Psoas muscle (tissue), 8 donors: ENCODE data around the gene MCFD2. TPM values are rescaled to one million over a fixed set of nuclear protein-coding genes. Genes with fewer than 3 reads are reported as not detected.
A peak's percentile ranks its signal among the peaks of the same experiment; 100 is the strongest.

Experiments used
- ATAC-seq, 4 donors: fragments of 200-7000 bp; cut with Tn5 transposase; one replicate each; pipeline ENCODE4 v1.9.1; 2020; ENCODE audit warnings: moderate library complexity in 3 of 4, mild to moderate bottlenecking in 2 of 4
- DNase-seq, 2 donors: peaks; one replicate each; pipeline ENCODE4 v3.0.0-alpha.2; 2020
- H3K27ac ChIP-seq: fragments of 200-600 bp; one replicate; pipeline ENCODE4 v1.8.0; 2022
- H3K27me3 ChIP-seq, 3 donors: fragments of 200-600 bp in 1 of 3; one replicate each; pipeline versions ENCODE4 v1.6.1 to v1.8.0; 2013 to 2022; ENCODE audit warnings: low read length in 2 of 3, mild to moderate bottlenecking in 2 of 3, moderate library complexity in 1 of 3; ENCODE audit not compliant: insufficient read depth in 3 of 3
- H3K36me3 ChIP-seq, 2 donors: fragments of 200-600 bp in 1 of 2; one replicate each; pipeline versions ENCODE4 v1.6.1 to v1.8.0; 2013 to 2022; ENCODE audit warnings: low read depth in 1 of 2, mild to moderate bottlenecking in 1 of 2, moderate library complexity in 1 of 2; ENCODE audit not compliant: insufficient read depth in 1 of 2
- H3K4me1 ChIP-seq: fragments of 200-600 bp; one replicate; pipeline ENCODE4 v1.8.0; 2022
- H3K4me3 ChIP-seq: fragments of 200-600 bp; one replicate; pipeline ENCODE4 v1.8.0; 2022; ENCODE audit warnings: mild to moderate bottlenecking
- H3K9me3 ChIP-seq: fragments of 200-600 bp; one replicate; pipeline ENCODE4 v1.8.0; 2022
- CTCF ChIP-seq: fragments of 200-600 bp; IDR thresholded peaks from one replicate; pipeline ENCODE4 v1.8.0; 2022; ENCODE audit warnings: antibody characterized with exemption
- WGBS, 3 donors: extraction: QIAGEN DNeasy Blood & Tissue Kit; methylation state at CpG; one replicate each; pipeline versions ENCODE4 v1.1.6 to v1.1.7; 2013; 5-methylcytosine and 5-hydroxymethylcytosine counted together
- intact Hi-C, 2 donors: fragments of 100-400 bp; cut with DNase I; formaldehyde crosslinking; loops; one replicate each; pipeline versions ENCODE4 v1.11.0 to v1.14.2; 2022
- polyA plus RNA-seq, 3 donors: library from polyadenylated mRNA; stranded (reverse); fragments of 200-250 nt; gene quantifications; one replicate each; pipeline ENCODE4 v1.2.3, GENCODE V29; 2013
- total RNA-seq, 4 donors: library from RNA; stranded (reverse); fragmentation: NEBNext Ultra II Directional in 2 of 4; extraction: Animal tissue kit (Norgen Biotek cat#: 25700) in 2 of 4; gene quantifications; one replicate each; pipeline versions ENCODE4 v1.2.1 to v1.2.4, GENCODE V29; 2021 to 2023
- donor health status: healthy with polysubstance abuse.
- donor health status: DM: no; HTN: no; CAD: no; lungs with moderate emphysema.
- donor health status: Bipolar disorder and iron deficiency.
- donor health status: healthy.
- donor health status: DM: yes; HTN: yes; CAD: no.
- donor health status: DM: no; HTN: no; CAD: no.
- donor health status: DM: no; HTN: no; CAD: no.
- donor health status: DM: yes; HTN: yes; CAD: no.

The MCFD2 gene
- total and polyA plus RNA-seq, 7 donors: 52.2 to 121 (median 86.5) TPM

GRCh38 chr2:46954951-46955571 is 39.5 kb upstream of the MCFD2 start:
- Histone ChIP-seq H3K27me3 (no peaks in the 10 kb centered on the region), H3K9me3 (no peaks in the 10 kb centered on the region), H3K27ac (peak overlapping the region; percentile 64), H3K4me3 (no peak overlapping the region), H3K36me3 (peaks cover 0 to 68% of the 10 kb centered on the region in 2 donors), H3K4me1 (peaks cover 24% of the 10 kb centered on the region)
- ATAC-seq (peak; percentile 91 to 97 (median 95)), DNase-seq (peak; percentile 85 to 88)
- 17 to 30% (median 23%) methylated on average over 9 of the region's 9 CpGs for WGBS, 3 donors
- intact Hi-C loops: no loop called here
- TF ChIP-seq CTCF: no peak

GRCh38 chr2:46952171-46952570 is 36.6 kb upstream of the MCFD2 start:
- Histone ChIP-seq H3K9me3 (no peaks in the 10 kb centered on the region), H3K36me3 (peaks cover 0 to 42% of the 10 kb centered on the region in 2 donors), H3K27me3 (no peaks in the 10 kb centered on the region), H3K27ac (no peak overlapping the region), H3K4me1 (peaks cover 24% of the 10 kb centered on the region), H3K4me3 (no peak overlapping the region)
- 95 to 99% (median 95%) methylated on average over 3 of the region's 3 CpGs for WGBS, 3 donors
- ATAC-seq: no peak
- TF ChIP-seq CTCF: no peak
- no peak for DNase-seq
- intact Hi-C loops: no loop called here

GRCh38 chr2:46951290-46952064 is 35.9 kb upstream of the MCFD2 start:
- peaks cover 20% of the 10 kb centered on the region for H3K4me1 ChIP-seq
- TF ChIP-seq CTCF: no peak
- 87 to 91% (median 89%) methylated on average over 8 to 9 of the region's 9 CpGs for WGBS, 3 donors
- H3K4me3 ChIP-seq: no peak overlapping the region
- no peaks in the 10 kb centered on the region for H3K9me3 ChIP-seq
- no peak overlapping the region for H3K27ac ChIP-seq
- H3K36me3 ChIP-seq: peaks cover 0 to 35% of the 10 kb centered on the region in 2 donors
- ATAC-seq (no peak), DNase-seq (no peak)
- no peaks in the 10 kb centered on the region for H3K27me3 ChIP-seq
- intact Hi-C loops: no loop called here

GRCh38 chr2:46950314-46950713 is 34.7 kb upstream of the MCFD2 start:
- H3K27ac ChIP-seq: no peak overlapping the region

More at GRCh38 chr2:46950314-46950713, 34.7 kb upstream of the MCFD2 start:
- intact Hi-C loops: no loop called here
- Histone ChIP-seq H3K4me1 (peaks cover 11% of the 10 kb centered on the region), H3K36me3 (peaks cover 0 to 32% of the 10 kb centered on the region in 2 donors), H3K9me3 (no peaks in the 10 kb centered on the region), H3K4me3 (no peak overlapping the region), H3K27me3 (no peaks in the 10 kb centered on the region)
- TF ChIP-seq CTCF: no peak
- ATAC-seq (no peak), DNase-seq (no peak)
- WGBS, 3 donors: 56 to 79% (median 69%) methylated on average over 8 of the region's 8 CpGs
